ENCODE data around the gene GBGT1.
"Not testable (repeated sequence)": the region's sequence is repeated elsewhere in the genome, so short reads cannot be mapped to it uniquely, and the experiment has no call there.

Gene GBGT1

GRCh38 chr9:133205996-133206931, 42.5 kb upstream of the GBGT1 start:
- TF ChIP-seq CTCF (IDR thresholded peaks at IDR 0.05; ENCODE audit: insufficient read depth, missing control alignments), result no peak
- no peak for DNase-seq (ENCODE audit: insufficient read length, low spot score)
- no peak for FAIRE-seq

- not testable (repeated sequence) for FAIRE-seq; DNase-seq (ENCODE audit: insufficient read length, low spot score)
These were observed 41.8 kb upstream of the GBGT1 start for GRCh38 chr9:133205481-133205887.

- FAIRE-seq (no peak), DNase-seq (ENCODE audit: insufficient read length, low spot score) (no peak)
- no peak for TF ChIP-seq CTCF (IDR thresholded peaks at IDR 0.05; ENCODE audit: insufficient read depth, missing control alignments)
These were observed 41.3 kb upstream of the GBGT1 start for GRCh38 chr9:133204993-133205336.

GRCh38 chr9:133204335-133204992, 40.8 kb upstream of the GBGT1 start:
- TF ChIP-seq CTCF (IDR thresholded peaks at IDR 0.05; ENCODE audit: insufficient read depth, missing control alignments), result no peak
- FAIRE-seq (no peak), DNase-seq (ENCODE audit: insufficient read length, low spot score) (no peak)

GRCh38 chr9:133203506-133204075, 39.9 kb upstream of the GBGT1 start:
- FAIRE-seq (no peak), DNase-seq (ENCODE audit: insufficient read length, low spot score) (no peak)
- no peak for TF ChIP-seq CTCF (IDR thresholded peaks at IDR 0.05; ENCODE audit: insufficient read depth, missing control alignments)

- TF ChIP-seq CTCF (IDR thresholded peaks at IDR 0.05; ENCODE audit: insufficient read depth, missing control alignments), result no peak
- DNase-seq (ENCODE audit: insufficient read length, low spot score) (no peak), FAIRE-seq (no peak)
These were observed 39.2 kb upstream of the GBGT1 start for GRCh38 chr9:133202688-133203453.

- FAIRE-seq (no peak), DNase-seq (ENCODE audit: insufficient read length, low spot score) (no peak)
- TF ChIP-seq CTCF (IDR thresholded peaks at IDR 0.05; ENCODE audit: insufficient read depth, missing control alignments), result no peak
These were observed 38.4 kb upstream of the GBGT1 start for GRCh38 chr9:133202145-133202513.
